Activated T-helper 2 cell treated with anti-CD3 and anti-CD28 coated beads, Interferon-gamma antibody, Interleukin-2, Interleukin-4, amounts not matched to agents 10 μg/mL and 5 μg/mL and 100 μg/mL, durations not matched to agents 14 hours and 24 hours and 36 hours (primary cell): ENCODE data around the gene LIPN. TPM values are rescaled to one million over a fixed set of nuclear protein-coding genes. Genes with fewer than 3 reads are reported as not detected.

ENCODE experiments used
- DNase-seq: peaks from one replicate; pipeline ENCODE4 v3.0.0; 2021; ENCODE audit warnings: low spot score
- H3K27ac Mint-ChIP-seq: one replicate; pipeline ENCODE4 v1.8.0; 2021; ENCODE audit warnings: mixed read lengths
- H3K27me3 Mint-ChIP-seq: one replicate; pipeline ENCODE4 v1.8.0; 2021; ENCODE audit warnings: low read depth, mixed read lengths
- H3K36me3 Mint-ChIP-seq: one replicate; pipeline ENCODE4 v1.8.0; 2021; ENCODE audit warnings: low read depth, mixed read lengths
- H3K4me1 Mint-ChIP-seq: one replicate; pipeline ENCODE4 v1.8.0; 2021; ENCODE audit warnings: low read depth, mixed read lengths
- H3K4me3 Mint-ChIP-seq: one replicate; pipeline ENCODE4 v1.8.0; 2021; ENCODE audit warnings: low read depth, mild to moderate bottlenecking, moderate library complexity, mixed read lengths
- H3K9me3 Mint-ChIP-seq: one replicate; pipeline ENCODE4 v1.8.0; 2021; ENCODE audit warnings: mixed read lengths
- intact Hi-C: fragments of 100-400 bp; cut with micrococcal nuclease; formaldehyde crosslinking; loops from one replicate; pipeline ENCODE4 v1.15.1; 2023
- total RNA-seq: library from RNA; stranded (reverse); gene quantifications from 2 replicates; pipeline ENCODE4 v1.2.3, GENCODE V29; 2022

LIPN gene
- total RNA-seq, 1 donor from 2014 or later, result not detected

DNA sequence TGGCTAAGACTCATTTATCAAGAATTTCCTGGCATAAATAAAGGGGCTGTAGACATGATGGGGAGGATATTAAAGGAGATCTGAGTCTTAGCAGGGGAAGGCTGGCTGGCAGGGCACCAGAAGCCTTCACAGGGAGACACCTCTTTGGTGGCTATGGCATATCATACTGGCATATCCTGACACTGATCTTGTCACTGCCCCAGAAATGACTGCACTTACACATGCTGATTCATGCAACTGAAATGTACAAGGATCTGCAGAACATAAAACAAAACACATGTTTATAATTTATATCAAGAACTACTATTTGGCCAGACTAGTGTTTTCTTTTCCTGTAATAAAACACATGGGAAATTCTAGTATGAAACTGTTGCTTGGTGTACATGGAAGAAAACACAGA lies 5.5 kb upstream of the LIPN start:
- intact Hi-C loops, result loop anchor here (2.0 kb wide), 1 partner anchor 47 kb away; no protein-coding TSS in a partner anchor
- peaks cover 6% of the 10 kb centered on the region for H3K4me1 Mint-ChIP-seq
- H3K4me3 Mint-ChIP-seq, result no peak overlapping the region
- H3K36me3 Mint-ChIP-seq, result no peaks in the 10 kb centered on the region
- H3K9me3 Mint-ChIP-seq, result no peaks in the 10 kb centered on the region
- H3K27me3 Mint-ChIP-seq, result peaks cover 43% of the 10 kb centered on the region
- no peak overlapping the region for H3K27ac Mint-ChIP-seq
- no peak for DNase-seq

DNA sequence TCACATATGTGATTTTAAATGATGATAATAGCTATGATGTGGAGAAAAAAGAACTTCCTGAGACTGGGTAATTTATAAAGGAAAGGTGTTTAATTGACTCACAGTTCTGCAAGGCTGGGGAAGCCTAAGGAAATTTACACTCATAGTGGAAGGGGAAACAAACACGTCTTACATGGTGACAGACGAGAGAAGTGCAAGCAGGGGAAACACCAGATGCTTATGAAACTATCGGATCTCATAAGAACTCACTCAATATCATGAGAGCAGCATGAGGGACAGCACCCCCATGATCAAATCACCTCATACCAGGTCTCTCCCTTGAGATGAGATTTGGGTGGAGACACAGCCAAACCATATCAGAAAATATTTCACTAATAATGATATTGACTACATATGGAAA lies 4.1 kb upstream of the LIPN start:
- intact Hi-C loops, result loop anchor here (1.0 to 5.0 kb wide), 3 partner anchors 37 to 48 kb away; no protein-coding TSS in a partner anchor

DNA sequence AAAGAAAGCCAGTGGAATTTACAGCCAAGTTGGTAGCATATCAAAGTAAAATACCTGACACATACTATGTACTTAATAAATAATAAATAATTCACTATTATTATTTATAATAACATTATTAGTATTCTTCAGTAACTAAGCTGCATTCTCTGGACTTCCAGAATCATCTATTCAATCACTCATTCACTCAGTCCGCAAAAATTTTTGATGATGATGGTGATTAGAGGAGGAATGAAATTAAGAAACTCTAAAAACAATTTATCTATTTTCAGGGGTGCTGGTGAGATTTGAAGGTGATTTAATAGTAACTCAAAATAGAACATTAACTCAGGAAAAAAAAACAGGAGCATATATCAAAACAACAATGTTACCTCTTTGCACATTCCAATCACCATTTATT lies 3.2 kb upstream of the LIPN start:
- intact Hi-C loops, result loop anchor here (5.0 kb wide), 1 partner anchor 36 kb away; no protein-coding TSS in a partner anchor
- no peaks in the 10 kb centered on the region for H3K36me3 Mint-ChIP-seq
- H3K27ac Mint-ChIP-seq, result no peak overlapping the region
- H3K4me1 Mint-ChIP-seq, result peaks cover 10% of the 10 kb centered on the region
- no peak for DNase-seq
- H3K9me3 Mint-ChIP-seq, result no peaks in the 10 kb centered on the region
- peaks cover 39% of the 10 kb centered on the region for H3K27me3 Mint-ChIP-seq
- no peak overlapping the region for H3K4me3 Mint-ChIP-seq

More for the DNA sequence above, 4.1 kb upstream of the LIPN start:
- peaks cover 10% of the 10 kb centered on the region for H3K4me1 Mint-ChIP-seq
- DNase-seq, result no peak
- H3K4me3 Mint-ChIP-seq, result no peak overlapping the region
- H3K27me3 Mint-ChIP-seq, result peaks cover 43% of the 10 kb centered on the region
- no peaks in the 10 kb centered on the region for H3K9me3 Mint-ChIP-seq
- no peaks in the 10 kb centered on the region for H3K36me3 Mint-ChIP-seq
- H3K27ac Mint-ChIP-seq, result no peak overlapping the region

DNA sequence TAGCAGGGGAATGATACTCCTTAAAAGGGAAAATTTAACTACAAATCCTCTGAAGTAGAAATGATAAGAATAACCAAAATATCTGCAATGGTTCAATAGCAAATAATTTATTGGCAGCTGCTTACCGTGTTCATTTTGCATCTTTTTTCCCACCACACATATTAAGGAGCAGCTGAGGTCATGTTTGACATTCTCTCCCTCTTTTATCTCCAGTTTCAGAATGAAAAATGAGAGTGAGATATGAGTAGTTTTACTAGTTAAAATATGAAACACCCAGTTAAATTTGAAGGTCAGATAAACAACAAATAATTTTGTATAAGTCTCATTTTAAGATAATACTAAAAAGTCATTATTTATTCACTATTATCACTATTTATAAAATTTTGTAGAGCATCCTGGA lies 3.1 kb downstream of the LIPN start:
- H3K4me1 Mint-ChIP-seq, result peaks cover 14% of the 10 kb centered on the region
- DNase-seq, result no peak
- no peak overlapping the region for H3K4me3 Mint-ChIP-seq
- no peaks in the 10 kb centered on the region for H3K9me3 Mint-ChIP-seq
- no peak overlapping the region for H3K27ac Mint-ChIP-seq
- no peaks in the 10 kb centered on the region for H3K36me3 Mint-ChIP-seq
- intact Hi-C loops, result no loop called here
- peaks cover 45% of the 10 kb centered on the region for H3K27me3 Mint-ChIP-seq

DNA sequence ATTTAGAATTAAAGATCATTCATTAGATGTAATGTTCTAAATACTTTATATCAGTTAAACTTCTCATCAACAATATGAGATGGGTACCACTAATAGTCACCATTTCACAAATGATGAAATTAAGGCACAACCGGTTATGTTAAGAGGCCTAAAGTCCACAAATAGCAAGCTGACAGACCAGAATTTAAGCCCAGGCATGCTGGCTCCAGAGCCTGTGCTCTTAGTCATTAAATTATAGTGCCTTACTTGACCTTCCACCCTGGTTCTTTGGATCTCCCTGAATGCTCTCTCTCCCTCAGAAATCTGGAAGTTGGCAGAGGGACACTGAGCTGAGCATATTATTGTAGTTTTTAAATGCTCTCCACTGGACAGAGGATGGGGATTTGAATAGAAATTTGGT lies 3.6 kb downstream of the LIPN start:
- no peak for DNase-seq
- H3K4me1 Mint-ChIP-seq, result peaks cover 14% of the 10 kb centered on the region
- intact Hi-C loops, result no loop called here
- no peak overlapping the region for H3K27ac Mint-ChIP-seq
- H3K36me3 Mint-ChIP-seq, result no peaks in the 10 kb centered on the region
- no peak overlapping the region for H3K4me3 Mint-ChIP-seq
- peaks cover 51% of the 10 kb centered on the region for H3K27me3 Mint-ChIP-seq
- H3K9me3 Mint-ChIP-seq, result no peaks in the 10 kb centered on the region

DNA sequence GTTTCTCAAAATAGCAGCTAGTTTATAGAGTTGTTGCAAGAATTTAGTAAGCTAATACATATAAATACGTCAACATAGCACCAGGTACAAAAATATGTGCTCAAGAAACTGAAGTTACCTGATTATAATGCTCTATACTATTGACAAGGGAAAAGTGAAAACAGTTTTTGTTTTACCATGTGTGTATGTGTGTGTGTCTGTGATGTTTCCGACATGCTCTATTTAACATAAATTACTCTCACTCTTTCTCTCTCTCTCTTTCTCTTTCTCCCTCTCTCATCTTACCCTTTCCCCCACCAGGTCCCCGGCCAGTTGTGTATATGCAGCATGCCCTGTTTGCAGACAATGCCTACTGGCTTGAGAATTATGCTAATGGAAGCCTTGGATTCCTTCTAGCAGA lies 4.3 kb downstream of the LIPN start:
- Mint-ChIP-seq H3K27me3 (peaks cover 53% of the 10 kb centered on the region), H3K9me3 (no peaks in the 10 kb centered on the region), H3K4me3 (no peak overlapping the region), H3K36me3 (no peaks in the 10 kb centered on the region), H3K4me1 (peaks cover 14% of the 10 kb centered on the region), H3K27ac (no peak overlapping the region)
- intact Hi-C loops, result no loop called here
- no peak for DNase-seq

DNA sequence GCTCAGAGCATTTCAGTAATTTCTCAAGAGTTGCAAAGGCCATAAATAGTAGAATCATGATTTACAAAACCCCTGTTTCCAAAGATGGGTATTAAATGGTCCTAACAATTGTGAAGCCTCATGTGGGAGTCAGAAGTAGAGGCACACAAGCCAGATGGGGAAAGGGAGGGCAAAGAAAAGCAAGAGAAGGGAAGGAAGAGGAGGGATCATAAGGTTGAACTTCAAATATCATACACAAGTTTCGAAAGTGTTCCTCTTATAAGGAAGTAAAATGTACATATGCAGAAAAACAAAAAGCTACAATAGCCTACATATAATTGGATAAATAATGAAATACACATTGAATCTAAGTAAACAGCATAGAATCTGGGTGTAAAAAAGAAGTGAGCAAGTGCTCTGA lies 6.0 kb downstream of the LIPN start:
- Mint-ChIP-seq H3K36me3 (no peaks in the 10 kb centered on the region), H3K4me1 (peaks cover 10% of the 10 kb centered on the region), H3K9me3 (no peaks in the 10 kb centered on the region), H3K27ac (no peak overlapping the region), H3K27me3 (peaks cover 56% of the 10 kb centered on the region), H3K4me3 (no peak overlapping the region)
- no peak for DNase-seq
- intact Hi-C loops, result no loop called here

DNA sequence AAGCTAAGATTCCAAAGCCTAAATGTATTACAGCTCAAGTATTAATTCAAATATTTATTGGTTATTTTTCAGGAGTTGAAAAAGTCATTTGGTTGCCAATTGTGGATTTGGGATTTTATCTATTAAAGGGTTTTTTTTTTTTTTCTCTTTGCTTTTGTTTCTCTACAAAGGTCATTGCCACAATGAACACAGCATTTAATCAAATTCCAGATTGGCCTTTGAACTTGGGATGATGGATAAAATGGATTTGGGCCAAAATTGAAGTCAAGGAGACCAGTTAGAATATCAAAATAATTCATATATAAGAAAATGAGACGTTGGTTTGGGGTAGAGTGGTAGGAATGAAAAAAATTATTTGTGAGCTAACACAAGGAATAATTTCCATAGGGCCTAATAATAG lies 9.6 kb downstream of the LIPN start:
- Mint-ChIP-seq H3K27me3 (peaks cover 61% of the 10 kb centered on the region), H3K27ac (no peak overlapping the region), H3K36me3 (no peaks in the 10 kb centered on the region), H3K4me3 (no peak overlapping the region), H3K9me3 (no peaks in the 10 kb centered on the region), H3K4me1 (no peaks in the 10 kb centered on the region)
- intact Hi-C loops, result no loop called here
- DNase-seq, result no peak

DNA sequence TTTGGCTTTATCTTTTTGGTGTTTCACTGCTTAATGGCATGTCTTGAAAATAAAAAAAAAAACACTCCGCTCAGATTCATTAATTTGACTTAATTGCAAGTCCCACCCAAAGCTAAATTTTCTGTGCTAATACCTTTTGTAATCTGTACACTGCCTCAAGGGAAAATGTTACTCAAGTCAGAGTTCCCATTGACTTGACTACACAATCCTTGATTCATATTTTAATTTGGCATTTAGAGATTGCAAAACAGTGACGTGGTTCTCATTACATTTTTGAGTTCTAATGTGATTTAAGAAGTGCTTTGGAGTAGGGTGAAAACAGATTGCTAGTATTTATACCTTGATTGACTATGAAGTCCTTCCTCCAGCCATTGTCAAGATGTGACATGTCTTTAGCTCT lies 21.4 kb downstream of the LIPN start:
- no peaks in the 10 kb centered on the region for H3K9me3 Mint-ChIP-seq

DNA sequence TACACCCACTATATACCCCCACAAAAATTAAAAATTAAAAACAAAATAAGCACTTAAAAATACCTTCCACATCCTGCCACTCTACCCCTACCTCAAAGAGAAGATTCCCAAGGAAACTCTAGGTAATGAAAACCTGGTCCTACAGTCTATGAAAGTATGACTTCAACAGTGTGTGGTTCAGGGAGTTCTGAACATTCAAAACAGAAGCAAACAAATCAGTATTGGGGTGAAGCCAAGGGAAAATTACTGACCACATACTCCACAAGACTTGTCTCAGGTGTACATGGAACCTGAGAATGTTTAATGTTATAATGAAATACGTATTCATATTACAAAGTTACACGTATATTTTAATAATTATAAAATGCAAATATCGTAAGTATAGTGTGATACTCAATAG lies 22.4 kb downstream of the LIPN start:
- Mint-ChIP-seq H3K9me3 (no peaks in the 10 kb centered on the region), H3K27me3 (peaks cover 51% of the 10 kb centered on the region), H3K4me1 (peaks cover 9% of the 10 kb centered on the region), H3K27ac (no peak overlapping the region), H3K36me3 (no peaks in the 10 kb centered on the region), H3K4me3 (no peak overlapping the region)
- DNase-seq, result no peak
- intact Hi-C loops, result no loop called here

More for the DNA sequence above, 21.4 kb downstream of the LIPN start:
- intact Hi-C loops, result no loop called here
- no peaks in the 10 kb centered on the region for H3K36me3 Mint-ChIP-seq
- no peak overlapping the region for H3K4me3 Mint-ChIP-seq
- peaks cover 52% of the 10 kb centered on the region for H3K27me3 Mint-ChIP-seq
- no peak for DNase-seq
- H3K4me1 Mint-ChIP-seq, result peaks cover 9% of the 10 kb centered on the region
- no peak overlapping the region for H3K27ac Mint-ChIP-seq

DNA sequence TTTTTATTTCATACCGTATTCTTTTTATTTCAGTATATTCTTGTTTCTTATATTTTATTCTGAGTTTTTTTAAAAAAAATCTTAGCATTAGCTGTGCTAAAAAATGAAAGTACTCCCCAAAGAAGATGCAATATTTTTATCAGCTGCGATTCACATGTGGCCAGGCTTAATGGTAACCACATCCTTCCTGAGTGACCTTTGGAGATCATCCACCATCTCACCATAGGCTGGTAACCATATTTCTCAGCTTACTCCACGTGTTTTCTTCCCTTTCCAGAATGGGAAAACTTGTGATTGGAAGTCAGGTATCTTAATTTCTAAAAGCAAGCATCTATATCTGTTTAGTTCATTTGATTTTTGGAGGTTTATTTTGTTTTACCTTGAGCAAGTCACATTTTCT lies 23.9 kb downstream of the LIPN start:
- H3K27ac Mint-ChIP-seq, result no peak overlapping the region
- H3K4me1 Mint-ChIP-seq, result peaks cover 9% of the 10 kb centered on the region
- intact Hi-C loops, result no loop called here
- H3K9me3 Mint-ChIP-seq, result no peaks in the 10 kb centered on the region
- peaks cover 52% of the 10 kb centered on the region for H3K27me3 Mint-ChIP-seq
- no peak overlapping the region for H3K4me3 Mint-ChIP-seq
- H3K36me3 Mint-ChIP-seq, result no peaks in the 10 kb centered on the region
- DNase-seq, result no peak

DNA sequence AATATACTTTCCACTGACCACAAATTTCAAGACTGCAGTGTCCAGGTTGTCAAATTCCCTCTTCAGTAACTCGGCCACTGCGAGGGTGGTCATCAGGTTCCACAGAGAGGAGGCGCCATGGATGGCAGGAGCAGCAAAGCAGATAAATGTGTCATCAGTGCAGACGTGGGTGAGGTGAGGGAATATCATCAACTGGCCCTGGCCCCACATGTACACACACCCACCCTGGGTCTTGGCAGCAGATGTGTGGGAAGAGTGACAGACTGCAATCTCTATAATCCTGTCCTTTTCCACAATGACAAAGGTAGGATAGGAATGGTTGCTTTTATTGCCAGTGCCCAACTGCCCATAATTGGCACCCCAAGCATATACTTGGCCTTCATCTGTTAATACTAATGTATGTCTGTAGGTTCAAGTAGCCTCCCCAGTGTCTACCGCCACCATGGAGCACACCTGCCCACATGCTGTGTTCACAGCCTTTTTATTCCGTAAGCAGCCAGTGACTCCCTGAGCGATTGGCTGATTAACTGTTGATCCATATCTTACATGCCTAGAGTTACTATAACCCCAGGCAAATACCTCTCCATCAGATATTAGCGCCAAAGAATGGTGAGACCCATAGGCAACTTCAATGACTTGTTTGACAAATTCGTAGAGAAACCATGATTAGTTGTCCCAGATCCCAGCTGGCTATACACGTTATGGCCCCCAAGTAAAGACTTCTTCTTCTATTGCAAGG lies 26.4 kb downstream of the LIPN start:
- Mint-ChIP-seq H3K36me3 (no peaks in the 10 kb centered on the region), H3K4me3 (no peak overlapping the region), H3K27ac (no peak overlapping the region), H3K27me3 (peaks cover 39% of the 10 kb centered on the region), H3K9me3 (no peaks in the 10 kb centered on the region), H3K4me1 (peaks cover 9% of the 10 kb centered on the region)
- no peak for DNase-seq
- intact Hi-C loops, result no loop called here

DNA sequence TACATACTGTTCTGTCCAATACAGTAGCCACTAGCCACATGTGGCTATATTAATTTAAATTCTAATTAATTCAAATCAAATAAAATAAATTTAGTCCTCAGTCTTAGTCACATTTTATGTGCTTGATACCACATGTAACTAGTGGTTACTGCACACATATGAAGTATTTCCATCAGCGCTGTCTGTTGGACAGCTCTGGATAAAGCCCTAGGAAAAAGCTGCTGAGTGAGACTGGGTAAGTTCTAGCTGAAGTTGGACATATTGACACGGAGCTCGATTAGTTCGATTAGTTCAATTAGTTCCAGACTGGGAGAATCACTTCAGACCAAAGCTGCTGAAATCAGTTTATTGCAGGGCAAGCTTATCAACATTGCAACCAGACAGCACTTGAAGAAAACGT lies 27.6 kb downstream of the LIPN start:
- intact Hi-C loops, result no loop called here
- Mint-ChIP-seq H3K36me3 (no peaks in the 10 kb centered on the region), H3K27me3 (peaks cover 33% of the 10 kb centered on the region), H3K9me3 (no peaks in the 10 kb centered on the region), H3K27ac (no peak overlapping the region), H3K4me3 (no peak overlapping the region), H3K4me1 (peaks cover 12% of the 10 kb centered on the region)
- no peak for DNase-seq
